Stimulated activated CD8-positive, alpha-beta memory T cell treated with anti-CD3 and anti-CD28 coated beads, Interleukin-4, amount 100 ng/mL, for 24 hours (primary cell): Measurements from ENCODE around the gene ODF2.
A peak's percentile ranks its signal among the peaks of the same experiment; 100 is the strongest.

ENCODE experiments used
- DNase-seq: peaks from one replicate; pipeline ENCODE4 v3.0.0-alpha.2; 2020; ENCODE audit warnings: low read depth

Gene ODF2

GRCh38 chr9:128528445-128529160 lies 72.8 kb downstream of the ODF2 start:
- DNase-seq: no peak

- DNase-seq: no peak
Measured at GRCh38 chr9:128529191-128529590, 73.4 kb downstream of the ODF2 start.

- DNase-seq: no peak
Measured at GRCh38 chr9:128532581-128532980, 76.8 kb downstream of the ODF2 start.

- DNase-seq: no peak
Measured at GRCh38 chr9:128540634-128541360, 85.0 kb downstream of the ODF2 start.

GRCh38 chr9:128546504-128546903 lies 90.7 kb downstream of the ODF2 start:
- DNase-seq: no peak

- DNase-seq: no peak
Measured at GRCh38 chr9:128548876-128549275, 93.1 kb downstream of the ODF2 start.

- peak; percentile 33 for DNase-seq
Measured at GRCh38 chr9:128550226-128550625, 94.4 kb downstream of the ODF2 start.
